ENCODE data around the gene TRIM50.
"Not testable (repeated sequence)": the region's sequence is repeated elsewhere in the genome, so short reads cannot be mapped to it uniquely, and the experiment has no call there.

TRIM50 gene

GRCh38 chr7:73327922-73328321 lies at the start of gene TRIM50, which contains the start of gene FKBP6:
Gene TRIM50, minus strand, starts transcription at chr7:73328082. Its CDS starts 3,295 bp downstream, at chr7:73324787.
Gene FKBP6, plus strand, starts transcription at chr7:73328161. Its CDS starts 268 bp downstream, at chr7:73328429.
- not testable (repeated sequence) for DNase-seq

- DNase-seq: no peak
These were observed 49.0 kb upstream of the TRIM50 start for GRCh38 chr7:73376671-73377412.

GRCh38 chr7:73376262-73376661 lies 48.4 kb upstream of the TRIM50 start:
- not testable (repeated sequence) for DNase-seq

- no peak for DNase-seq
These were observed 45.9 kb upstream of the TRIM50 start for GRCh38 chr7:73373741-73374140.

GRCh38 chr7:73369622-73370021 lies 41.7 kb upstream of the TRIM50 start:
- no peak for DNase-seq

- DNase-seq: no peak
These were observed 41.1 kb upstream of the TRIM50 start for GRCh38 chr7:73369009-73369408.

GRCh38 chr7:73366990-73367389 lies 39.1 kb upstream of the TRIM50 start:
- peak; percentile 59 for DNase-seq

GRCh38 chr7:73366127-73366526 lies 38.2 kb upstream of the TRIM50 start:
- DNase-seq: no peak

GRCh38 chr7:73364006-73364728 lies 36.3 kb upstream of the TRIM50 start:
- no peak for DNase-seq

- DNase-seq: no peak
These were observed 35.5 kb upstream of the TRIM50 start for GRCh38 chr7:73363225-73364005.

- not testable (repeated sequence) for DNase-seq
These were observed 32.7 kb upstream of the TRIM50 start for GRCh38 chr7:73360590-73360989.

GRCh38 chr7:73359746-73360375 lies 32.0 kb upstream of the TRIM50 start:
- DNase-seq: no peak

- DNase-seq: no peak
These were observed 31.4 kb upstream of the TRIM50 start for GRCh38 chr7:73359306-73359705.

- DNase-seq: no peak
These were observed 30.9 kb upstream of the TRIM50 start for GRCh38 chr7:73358590-73359275.

GRCh38 chr7:73356159-73356558 lies 28.3 kb upstream of the TRIM50 start:
- no peak for DNase-seq

GRCh38 chr7:73354821-73355220 lies 26.9 kb upstream of the TRIM50 start:
- no peak for DNase-seq

GRCh38 chr7:73354196-73354595 lies 26.3 kb upstream of the TRIM50 start:
- no peak for DNase-seq

- no peak for DNase-seq
These were observed 25.4 kb upstream of the TRIM50 start for GRCh38 chr7:73353243-73353642.

- no peak for DNase-seq
These were observed 24.9 kb upstream of the TRIM50 start for GRCh38 chr7:73352784-73353183.

GRCh38 chr7:73351447-73352167 lies 23.7 kb upstream of the TRIM50 start:
- no peak for DNase-seq

- no peak for DNase-seq
These were observed 22.6 kb upstream of the TRIM50 start for GRCh38 chr7:73350306-73351068.
